Activated CD8-positive, alpha-beta memory T cell treated with anti-CD3 and anti-CD28 coated beads for 36 hours (primary cell): ENCODE data around the gene CBX5. TPM values are rescaled to one million over a fixed set of nuclear protein-coding genes. Genes with fewer than 3 reads are reported as not detected.
"Not testable (repeated sequence)": the region's sequence is repeated elsewhere in the genome, so short reads cannot be mapped to it uniquely, and the experiment has no call there.

Source experiments
- CTCF ChIA-PET: fragments of 350-600 bp; sonication (Branson Sonifier 250); formaldehyde crosslinking; loops from one replicate; lab custom pipeline; 2021; ENCODE audit warnings: antibody characterized with exemption; lab: Charles Lee
- POLR2A ChIA-PET: fragments of 350-600 bp; sonication (Branson Sonifier 250); formaldehyde crosslinking; loops from one replicate; lab custom pipeline; 2021; ENCODE audit warnings: antibody characterized with exemption; lab: Charles Lee
- total RNA-seq, 2 experiments: library from RNA; stranded (reverse); gene quantifications; one replicate each; pipeline ENCODE4 v1.2.3, GENCODE V29; 2021

Gene CBX5
- total RNA-seq, 2 experiments from 2014 or later, result 89.8 to 94.5 TPM

DNA sequence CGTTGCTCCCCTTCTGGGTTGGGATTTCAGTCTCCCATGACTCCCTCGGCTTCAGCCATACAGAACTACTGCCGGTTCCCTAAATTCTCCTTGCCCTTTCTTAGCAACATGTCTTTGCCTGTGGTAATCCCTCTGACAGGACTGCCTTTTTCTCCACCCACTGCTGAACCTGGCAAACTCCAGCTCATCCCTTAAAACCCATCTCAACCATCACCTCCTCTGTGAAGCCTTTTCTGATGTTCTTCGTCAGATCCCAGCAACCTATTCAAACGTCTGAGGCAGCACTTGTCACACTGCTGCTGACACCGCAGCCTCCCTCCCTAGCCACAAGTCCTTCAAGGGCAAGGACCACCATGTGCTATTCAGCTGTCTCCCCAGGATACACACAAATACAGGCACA lies 80.9 kb downstream of the CBX5 start:
- CTCF ChIA-PET, result interaction anchor here (1.3 to 7.1 kb wide), 5 partner anchors 9 to 214 kb away, joined by 3 to 80 read pairs (median 5); partner anchors contain the start of genes HOXC10, HOXC5 and HOXC8
- POLR2A ChIA-PET, result no interaction called here

DNA sequence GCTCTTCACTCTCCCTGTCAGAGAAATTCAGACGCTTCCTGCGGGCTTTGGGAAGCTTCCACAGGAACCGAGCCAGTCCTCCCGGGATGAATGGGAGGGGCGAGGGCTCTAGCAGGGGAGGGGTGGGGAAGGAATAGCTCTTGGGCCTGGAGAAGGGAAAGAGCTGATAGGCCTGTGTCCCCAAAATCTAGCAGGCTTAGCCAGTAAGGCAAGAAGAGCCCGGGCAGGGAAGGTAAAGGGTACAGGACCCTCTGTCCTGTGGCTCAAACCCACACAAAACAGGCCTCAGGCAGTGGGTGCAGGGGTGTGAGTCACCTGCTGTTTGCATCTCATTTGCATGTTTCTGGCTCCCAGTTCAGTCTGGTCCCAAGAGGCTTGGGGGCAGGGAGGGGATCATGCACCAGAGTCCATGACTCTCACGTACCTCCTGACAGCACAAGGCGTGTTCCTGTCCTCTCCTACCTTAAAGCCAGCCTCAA lies 82.5 kb downstream of the CBX5 start:
- ChIA-PET CTCF (interaction anchor here (1.9 to 7.1 kb wide), 2 partner anchors 165 to 191 kb away, joined by 7 to 80 read pairs; partner anchors contain the start of genes HOXC5 and HOXC8), POLR2A (no interaction called here)

DNA sequence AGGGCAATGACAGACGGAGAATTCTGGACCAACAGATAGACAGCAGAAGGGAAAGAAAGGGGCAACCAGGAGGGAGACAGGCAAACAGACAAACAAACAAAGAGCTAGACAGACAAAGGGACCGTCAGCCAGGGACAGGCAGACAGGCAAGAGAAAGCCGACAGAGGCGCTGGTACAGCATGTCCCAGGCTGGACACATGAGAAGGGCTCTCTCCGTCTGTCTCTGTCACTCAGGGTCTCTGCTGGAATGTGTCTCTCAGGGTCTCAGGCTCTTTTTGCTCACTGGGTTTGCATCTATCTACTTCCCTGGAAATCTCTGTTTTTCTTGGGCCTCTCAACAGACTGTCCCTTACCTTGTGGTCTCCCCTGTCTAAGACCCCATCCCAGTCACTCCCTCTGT lies 82.9 kb downstream of the CBX5 start:
- POLR2A ChIA-PET, result no interaction called here
- CTCF ChIA-PET, result interaction anchor here (7.1 kb wide), 1 partner anchor 191 kb away, joined by 80 read pairs; the partner anchor contains the start of gene HOXC8

DNA sequence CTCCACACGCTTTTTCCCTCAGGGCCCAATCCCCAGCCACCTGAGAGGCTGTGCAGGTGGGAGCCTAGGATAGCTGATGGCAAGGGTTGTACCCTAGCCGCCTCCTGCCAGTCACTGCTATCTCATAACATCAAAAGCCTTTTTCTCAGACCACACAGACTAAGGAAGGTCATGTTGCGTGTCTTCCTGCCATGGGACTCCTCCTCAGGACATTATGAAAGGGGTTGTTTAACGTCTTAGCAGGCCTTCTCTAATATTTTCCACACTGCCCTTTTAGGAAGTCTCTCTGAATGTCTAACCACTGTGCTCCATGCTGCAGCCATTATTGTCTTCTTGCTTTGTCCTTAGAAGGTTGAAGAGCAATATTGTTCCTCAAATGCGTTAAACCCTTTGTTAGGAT lies 83.5 kb downstream of the CBX5 start:
- ChIA-PET POLR2A (no interaction called here), CTCF (interaction anchor here (0.8 to 8.0 kb wide), 3 partner anchors 164 to 191 kb away, joined by 4 to 75 read pairs (median 18); partner anchors contain the start of genes HOXC5 and HOXC8)

DNA sequence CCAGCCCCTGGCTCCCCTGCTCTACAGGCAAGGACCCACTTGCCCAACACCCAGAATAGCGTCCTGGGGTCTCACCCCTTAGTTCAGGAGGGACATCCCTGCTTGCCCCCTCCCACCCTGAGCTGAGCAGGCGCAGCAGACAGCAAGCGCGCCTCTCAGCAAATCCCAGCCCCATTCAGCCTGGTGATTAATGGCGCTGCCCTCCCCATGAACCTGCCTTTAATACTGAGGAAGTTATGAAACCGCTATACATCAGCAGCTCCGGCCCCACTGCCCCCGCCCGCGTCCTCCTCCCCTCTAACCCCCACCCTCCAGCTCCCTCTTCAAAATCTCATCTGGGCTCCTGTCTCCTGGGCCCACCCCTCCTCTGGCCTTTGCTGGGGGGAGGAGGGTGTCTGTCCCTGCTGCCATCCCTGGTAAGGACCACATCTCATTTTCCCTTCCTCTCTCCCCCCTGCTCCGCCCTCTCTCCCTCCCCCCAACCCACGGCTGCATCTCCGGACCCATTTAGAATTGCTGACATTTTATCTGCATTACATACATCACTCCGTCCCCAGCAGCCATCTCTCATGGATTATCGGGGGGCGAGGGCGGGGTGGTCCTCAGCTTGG lies 84.1 kb downstream of the CBX5 start:
- CTCF ChIA-PET, result interaction anchor here (0.6 to 8.0 kb wide), 5 partner anchors 19 to 190 kb away, joined by 3 to 75 read pairs (median 4); partner anchors contain the start of genes HOXC5 and HOXC8
- POLR2A ChIA-PET, result no interaction called here

DNA sequence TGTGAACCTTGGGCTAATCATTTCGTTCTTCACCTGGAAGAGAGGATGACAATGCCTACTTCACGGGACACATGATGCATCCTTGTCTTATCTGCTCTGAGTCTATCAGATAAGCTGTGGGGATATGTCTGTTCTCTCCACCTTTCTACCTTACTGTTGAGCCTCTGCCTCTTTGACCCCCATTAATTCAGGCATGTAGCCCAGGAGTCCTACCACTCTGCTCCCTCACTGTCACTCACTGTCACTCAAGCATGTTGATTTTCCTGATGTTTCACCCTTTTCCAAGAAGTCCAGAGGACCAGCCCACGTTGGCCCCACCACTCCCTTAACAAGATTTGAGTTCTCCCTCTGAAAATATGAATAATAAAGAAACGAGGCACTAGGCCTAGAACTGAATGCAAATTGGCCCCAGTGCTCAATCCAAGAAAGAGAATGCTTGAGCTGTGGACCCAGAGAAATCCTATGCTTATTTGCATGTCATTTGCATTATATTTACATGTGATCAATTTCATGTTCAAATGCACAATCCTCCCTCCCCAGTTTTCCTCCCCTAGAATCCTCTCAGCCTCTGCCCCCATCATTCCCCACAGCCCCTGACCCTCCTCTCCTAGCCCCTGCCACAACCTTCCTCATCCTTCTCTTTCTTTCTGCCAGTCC lies 84.7 kb downstream of the CBX5 start:
- POLR2A ChIA-PET, result no interaction called here
- CTCF ChIA-PET, result interaction anchor here (0.6 to 8.0 kb wide), 4 partner anchors 19 to 189 kb away, joined by 3 to 75 read pairs (median 10); partner anchors contain the start of genes HOXC5 and HOXC8

DNA sequence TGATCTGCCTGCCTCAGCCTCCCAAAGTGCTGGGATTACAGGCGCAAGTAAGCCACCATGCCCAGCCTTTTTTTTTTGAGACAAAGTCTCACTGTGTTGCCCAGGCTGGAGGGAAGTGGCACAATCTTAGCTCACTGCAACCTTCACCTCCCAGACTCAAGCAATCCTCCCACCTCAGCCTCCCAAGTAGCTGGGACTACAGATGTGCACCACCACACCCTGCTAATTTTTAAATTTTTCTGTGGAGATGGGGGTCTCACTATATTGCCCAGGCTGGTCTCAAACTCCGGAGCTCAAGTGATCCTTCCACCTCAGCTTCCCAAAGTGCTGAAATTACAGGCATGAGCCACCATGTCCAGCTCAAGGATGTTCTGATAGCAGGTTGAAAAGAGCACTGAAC lies 85.3 kb downstream of the CBX5 start:
- CTCF ChIA-PET, result interaction anchor here (2.5 to 8.0 kb wide), 2 partner anchors 162 to 189 kb away, joined by 18 to 75 read pairs; partner anchors contain the start of genes HOXC5 and HOXC8
- POLR2A ChIA-PET, result not testable (repeated sequence)

DNA sequence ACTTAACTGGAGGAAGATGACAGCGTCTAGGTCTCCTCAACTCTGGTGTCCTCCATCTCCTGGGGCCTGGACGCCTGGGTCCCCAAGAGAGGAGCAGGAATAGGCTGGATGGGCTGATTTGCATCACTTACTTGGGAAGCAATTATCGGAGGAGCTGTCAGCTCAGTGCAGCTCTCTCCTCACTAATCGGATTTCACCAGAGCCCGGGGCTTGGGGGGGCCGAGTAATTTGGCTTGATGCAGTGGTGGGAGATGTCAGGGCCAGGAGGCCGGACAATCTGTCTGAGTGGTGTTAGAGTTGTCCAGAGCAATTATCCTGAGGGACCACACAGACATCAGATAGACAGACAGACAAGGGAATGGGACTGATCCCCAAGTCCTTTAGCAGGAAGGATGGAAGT lies 86.5 kb downstream of the CBX5 start:
- ChIA-PET POLR2A (no interaction called here), CTCF (interaction anchor here (0.6 to 8.0 kb wide), 7 partner anchors 8 to 462 kb away, joined by 3 to 75 read pairs (median 7); partner anchors contain the start of genes HOXC5 and HOXC8)

DNA sequence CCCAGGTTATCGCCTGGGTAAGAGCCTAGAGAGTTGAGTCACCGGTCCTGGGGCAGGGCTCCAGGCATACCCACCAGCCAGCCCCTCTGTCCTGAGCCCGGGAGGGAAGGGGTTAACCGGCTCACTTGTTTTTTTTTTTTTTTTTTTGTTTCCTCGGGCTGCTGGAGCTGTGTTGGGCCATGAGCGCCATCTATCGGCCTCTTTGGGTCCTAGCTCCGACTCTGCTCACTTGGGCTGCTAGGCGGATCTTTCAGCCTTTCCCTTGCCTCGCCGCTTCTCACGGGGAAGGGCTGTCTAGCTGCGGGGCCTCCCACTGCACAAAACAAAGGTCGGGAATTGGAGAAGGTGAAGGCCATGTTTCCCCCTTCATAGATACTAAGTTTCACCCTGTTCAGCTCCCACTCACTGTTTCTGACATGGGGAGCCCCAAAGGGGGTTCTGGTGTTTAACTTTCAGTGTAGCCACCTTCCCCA lies 88.3 kb downstream of the CBX5 start:
- CTCF ChIA-PET, result interaction anchor here (0.6 to 8.0 kb wide), 24 partner anchors 9 to 259 kb away, joined by 3 to 75 read pairs (median 4); partner anchors contain the start of genes HOXC5, HOXC8 and HOXC9
- POLR2A ChIA-PET, result interaction anchor here (0.5 to 0.6 kb wide), 3 partner anchors 158 to 216 kb away, joined by 3 to 5 read pairs (median 4); no protein-coding TSS in a partner anchor

DNA sequence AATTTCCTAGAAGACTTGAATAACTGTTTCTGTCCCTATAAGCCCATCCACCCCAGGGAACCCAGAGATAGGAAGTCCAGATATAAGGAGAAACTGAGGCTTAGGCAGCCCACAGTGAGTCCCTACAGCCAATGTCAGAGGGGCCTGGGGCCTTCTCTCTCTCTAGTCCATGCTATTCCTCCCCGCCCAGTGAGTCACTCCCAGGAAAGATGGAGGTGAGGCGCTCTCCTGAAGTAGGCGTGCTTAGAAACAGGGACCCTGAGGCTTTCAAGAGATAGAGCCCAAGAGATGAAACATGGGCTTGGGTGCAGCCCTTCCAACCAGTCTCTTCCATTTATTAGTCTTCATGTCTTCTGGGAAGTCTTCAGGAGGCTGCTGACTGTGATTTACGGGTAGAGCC lies 88.8 kb downstream of the CBX5 start:
- POLR2A ChIA-PET, result interaction anchor here (0.6 kb wide), 1 partner anchor 159 kb away, joined by 5 read pairs; no protein-coding TSS in a partner anchor
- CTCF ChIA-PET, result interaction anchor here (0.7 to 8.0 kb wide), 14 partner anchors 10 to 204 kb away, joined by 3 to 75 read pairs (median 5); partner anchors contain the start of genes HOXC5, HOXC8 and HOXC9

DNA sequence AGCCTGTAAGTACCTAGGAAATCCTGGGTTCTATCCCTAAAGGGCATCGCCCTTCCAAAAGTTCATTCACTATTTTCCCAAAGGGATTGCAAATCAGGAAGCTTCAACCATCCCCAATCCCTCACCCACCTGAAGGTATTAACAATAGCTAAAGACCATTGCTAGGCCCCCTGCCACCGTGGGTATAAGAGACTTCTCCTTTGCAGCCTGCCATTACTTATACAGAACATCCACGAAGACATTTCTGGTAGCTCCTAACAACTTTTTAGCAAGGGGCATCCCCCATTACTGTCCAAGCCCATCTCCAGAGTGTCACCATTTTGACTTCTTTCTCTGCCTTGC lies 90.8 kb downstream of the CBX5 start:
- ChIA-PET CTCF (interaction anchor here (0.7 to 8.0 kb wide), 10 partner anchors 10 to 480 kb away, joined by 3 to 75 read pairs (median 4); partner anchors contain the start of genes HOXC5 and HOXC8), POLR2A (interaction anchor here (0.7 kb wide), 1 partner anchor 173 kb away, joined by 3 read pairs; no protein-coding TSS in a partner anchor)

DNA sequence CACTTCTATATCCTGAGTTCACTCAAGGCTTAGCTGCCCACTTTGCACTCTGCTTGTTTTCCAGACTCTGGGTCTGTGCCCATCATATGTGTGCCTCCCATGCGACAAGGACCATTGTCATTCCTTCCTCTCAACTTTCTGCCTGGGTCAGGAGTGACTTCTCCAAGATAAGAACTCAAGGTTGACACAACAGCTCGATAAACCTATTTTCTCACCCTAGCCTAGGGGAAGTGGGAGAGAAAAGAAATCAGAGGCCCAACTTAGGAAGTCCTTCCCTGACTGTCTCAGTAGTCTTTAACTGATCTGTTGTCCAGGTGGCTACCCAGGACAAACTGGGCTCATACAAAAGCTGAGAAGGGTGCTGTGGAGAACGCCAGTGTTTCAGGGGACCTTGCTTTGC lies 92.8 kb downstream of the CBX5 start:
- POLR2A ChIA-PET, result no interaction called here
- CTCF ChIA-PET, result interaction anchor here (1.0 to 1.4 kb wide), 3 partner anchors 16 to 183 kb away, joined by 3 read pairs; no protein-coding TSS in a partner anchor

DNA sequence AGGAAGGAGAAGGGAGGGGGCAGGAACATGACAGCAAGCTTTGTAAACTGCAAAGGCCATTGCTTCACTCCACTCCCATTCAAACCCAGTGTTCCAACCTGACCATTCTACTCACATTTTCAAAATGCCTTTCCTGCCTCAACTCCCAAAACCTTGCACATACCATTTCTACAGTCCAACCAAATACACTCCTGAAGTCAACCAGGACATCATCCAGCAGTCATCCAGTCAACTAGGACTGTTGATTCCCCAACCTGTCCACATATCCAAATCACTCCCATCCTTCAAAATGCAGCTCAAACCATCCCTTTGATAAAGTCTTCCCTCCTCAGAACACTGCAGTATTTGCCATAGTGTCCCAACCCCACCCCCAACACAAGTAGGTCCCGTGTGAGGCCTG lies 94.0 kb downstream of the CBX5 start:
- ChIA-PET CTCF (interaction anchor here (0.7 to 0.9 kb wide), 2 partner anchors 15 to 396 kb away, joined by 3 read pairs; no protein-coding TSS in a partner anchor), POLR2A (no interaction called here)

DNA sequence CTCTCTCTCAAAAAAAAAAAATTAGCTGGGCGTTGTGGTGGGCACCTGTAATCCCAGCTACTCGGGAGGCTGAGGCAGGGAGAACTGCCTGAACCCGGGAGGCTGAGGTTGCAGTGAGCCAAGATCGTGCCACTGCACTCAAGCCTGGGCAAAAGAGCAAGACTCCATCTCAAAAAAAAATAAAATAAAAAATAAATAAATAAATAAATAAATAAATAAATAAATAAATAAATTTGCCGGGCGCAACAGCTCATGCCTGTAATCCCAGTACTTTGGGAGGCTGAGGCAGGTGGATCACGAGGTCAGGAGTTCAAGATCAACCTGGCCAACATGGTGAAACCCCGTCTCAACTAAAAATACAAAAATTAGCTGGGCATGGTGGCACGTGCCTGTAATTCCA lies 94.6 kb downstream of the CBX5 start:
- CTCF ChIA-PET, result interaction anchor here (0.7 to 0.9 kb wide), 2 partner anchors 16 to 397 kb away, joined by 3 read pairs; no protein-coding TSS in a partner anchor
- POLR2A ChIA-PET, result not testable (repeated sequence)

DNA sequence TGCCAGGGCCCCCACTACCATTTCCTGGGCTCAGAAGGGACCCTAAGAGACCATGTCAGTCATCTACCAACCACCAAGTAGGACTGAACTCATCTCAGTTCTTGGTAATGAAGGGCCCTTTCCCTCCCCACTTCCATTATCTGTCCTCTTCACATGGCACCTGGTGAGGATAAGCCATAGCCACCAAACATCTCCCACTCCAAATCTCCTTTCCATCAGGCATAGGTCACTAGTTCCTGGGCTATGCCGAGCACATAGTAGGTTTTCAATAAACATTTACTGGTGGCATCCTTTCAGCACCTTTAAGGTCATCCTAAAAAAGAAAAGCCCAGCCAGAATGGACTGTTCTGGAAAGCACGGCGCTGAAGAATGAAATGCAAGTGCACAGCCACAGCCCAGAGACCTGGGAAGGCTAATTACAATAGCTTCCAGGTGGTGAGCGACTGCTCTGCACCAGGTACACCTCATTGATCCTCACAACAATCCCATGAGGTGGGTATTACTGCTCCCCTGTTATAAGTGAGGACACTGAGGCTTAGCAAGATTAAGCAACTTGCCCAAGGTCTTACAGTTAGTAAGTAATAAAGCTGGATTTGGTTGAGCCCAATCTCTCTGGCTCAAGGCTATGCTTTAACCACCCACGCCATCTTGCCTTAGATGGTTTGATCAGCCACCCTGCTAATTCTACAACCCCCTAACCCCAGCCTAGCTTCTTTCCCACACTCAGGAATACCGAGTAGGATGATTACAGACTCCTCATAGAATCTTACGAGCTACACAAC lies 95.7 kb downstream of the CBX5 start:
- CTCF ChIA-PET, result no interaction called here
- POLR2A ChIA-PET, result interaction anchor here (0.5 kb wide), 1 partner anchor 365 kb away, joined by 4 read pairs; no protein-coding TSS in a partner anchor

DNA sequence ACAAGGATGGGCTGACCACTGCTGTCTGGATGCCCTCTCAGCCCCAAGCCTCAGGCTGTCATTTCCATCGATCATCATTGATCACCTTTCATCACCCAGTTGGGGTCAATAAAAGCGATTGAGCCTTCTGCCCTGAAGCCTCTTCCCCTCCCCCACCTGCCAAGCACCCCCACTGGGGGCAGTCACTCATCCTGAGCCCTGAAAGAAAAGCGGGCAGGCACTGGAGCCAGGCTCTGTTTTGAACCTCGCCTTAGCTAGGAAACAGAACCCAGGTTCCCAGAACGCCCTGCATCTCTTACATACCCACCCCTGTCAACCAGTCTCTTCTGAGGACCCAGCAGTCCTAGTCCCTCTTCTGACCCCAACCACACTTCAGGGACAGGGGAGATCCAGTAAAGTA lies 96.9 kb downstream of the CBX5 start:
- ChIA-PET POLR2A (no interaction called here), CTCF (no interaction called here)

DNA sequence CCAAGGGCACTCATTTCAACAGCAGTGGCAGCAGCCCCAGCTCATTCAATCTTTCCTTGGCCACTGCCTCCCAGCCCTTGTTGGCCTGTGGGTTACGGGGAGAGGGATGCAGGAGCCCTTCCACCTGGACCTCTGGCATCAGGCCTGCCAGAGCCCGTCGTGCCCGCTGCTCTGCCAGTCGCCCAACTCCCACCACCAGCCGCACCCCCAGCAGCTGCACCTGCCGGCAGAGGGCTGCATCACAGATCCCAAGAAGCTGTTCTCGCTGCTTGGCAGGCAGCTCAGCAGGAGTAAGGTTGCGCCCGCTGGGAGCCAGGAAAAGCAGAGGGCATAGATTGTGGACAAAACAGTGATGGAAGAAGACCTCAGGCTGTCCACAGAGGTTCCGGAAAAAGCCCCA lies 97.8 kb downstream of the CBX5 start:
- POLR2A ChIA-PET, result no interaction called here
- CTCF ChIA-PET, result no interaction called here
